ENCODE data around the gene KIF5C. TPM values are rescaled to one million over a fixed set of nuclear protein-coding genes. Genes with fewer than 3 reads are reported as not detected.

KIF5C gene
- total RNA-seq, 1 donor from 2014 or later, result 6.2 TPM

GRCh38 chr2:149068996-149069888, 194.2 kb downstream of the KIF5C start:
- H3K4me3 ChIP-seq, result no peak overlapping the region
- DNase-seq (ENCODE audit: low spot score in 2 of 2), result no peak
- TF ChIP-seq, protein P1, sequence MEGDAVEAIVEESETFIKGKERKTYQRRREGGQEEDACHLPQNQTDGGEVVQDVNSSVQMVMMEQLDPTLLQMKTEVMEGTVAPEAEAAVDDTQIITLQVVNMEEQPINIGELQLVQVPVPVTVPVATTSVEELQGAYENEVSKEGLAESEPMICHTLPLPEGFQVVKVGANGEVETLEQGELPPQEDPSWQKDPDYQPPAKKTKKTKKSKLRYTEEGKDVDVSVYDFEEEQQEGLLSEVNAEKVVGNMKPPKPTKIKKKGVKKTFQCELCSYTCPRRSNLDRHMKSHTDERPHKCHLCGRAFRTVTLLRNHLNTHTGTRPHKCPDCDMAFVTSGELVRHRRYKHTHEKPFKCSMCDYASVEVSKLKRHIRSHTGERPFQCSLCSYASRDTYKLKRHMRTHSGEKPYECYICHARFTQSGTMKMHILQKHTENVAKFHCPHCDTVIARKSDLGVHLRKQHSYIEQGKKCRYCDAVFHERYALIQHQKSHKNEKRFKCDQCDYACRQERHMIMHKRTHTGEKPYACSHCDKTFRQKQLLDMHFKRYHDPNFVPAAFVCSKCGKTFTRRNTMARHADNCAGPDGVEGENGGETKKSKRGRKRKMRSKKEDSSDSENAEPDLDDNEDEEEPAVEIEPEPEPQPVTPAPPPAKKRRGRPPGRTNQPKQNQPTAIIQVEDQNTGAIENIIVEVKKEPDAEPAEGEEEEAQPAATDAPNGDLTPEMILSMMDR (IDR thresholded peaks at IDR 0.05), result no peak
- H3K27ac ChIP-seq, result peak overlapping the region; percentile 15 to 32
- no peaks in the 10 kb centered on the region for H3K36me3 ChIP-seq
- H3K9me3 ChIP-seq, result no peaks in the 10 kb centered on the region
- H3K27me3 ChIP-seq, result no peaks in the 10 kb centered on the region
- intact Hi-C loops (cut with DNase I), result no loop called here
- peaks cover 0 to 3% of the 10 kb centered on the region in 2 donors for H3K4me1 ChIP-seq

DNA sequence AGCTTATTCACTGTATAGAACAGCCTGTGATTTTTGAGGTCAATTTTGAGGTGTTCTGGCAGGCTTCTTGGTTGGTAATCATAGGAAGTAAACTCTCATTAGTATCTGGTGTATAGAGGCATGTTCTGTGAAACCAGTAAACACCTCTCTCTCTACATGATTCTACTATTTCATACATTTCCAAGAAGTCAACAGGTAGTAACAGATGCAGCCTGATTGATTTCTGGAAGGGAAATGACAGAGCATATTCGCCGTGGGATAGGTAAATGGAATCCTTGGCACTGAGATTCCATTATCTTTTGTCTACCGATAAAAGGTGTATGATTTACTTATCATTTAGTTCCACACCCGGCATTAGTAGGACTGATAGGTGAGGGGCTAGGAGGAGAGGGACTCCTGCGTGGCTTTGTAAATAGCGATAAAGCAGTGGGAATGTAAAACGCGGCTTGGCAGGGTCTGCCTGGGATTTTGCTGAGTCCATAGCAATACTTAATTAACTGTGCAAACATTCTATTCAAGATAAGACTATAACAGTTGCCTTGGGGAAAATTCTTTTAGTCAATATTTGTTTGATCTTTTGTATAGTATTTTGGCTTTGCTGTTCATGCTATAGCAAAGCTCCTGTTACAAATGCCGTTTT, 195.8 kb downstream of the KIF5C start:
- TF ChIP-seq, protein P1 (IDR thresholded peaks at IDR 0.05), result no peak
- H3K27me3 ChIP-seq, result no peaks in the 10 kb centered on the region
- no peak overlapping the region for H3K27ac ChIP-seq
- H3K9me3 ChIP-seq, result no peaks in the 10 kb centered on the region
- DNase-seq (ENCODE audit: low spot score in 2 of 2), result no peak
- H3K4me3 ChIP-seq, result no peak overlapping the region
- no peaks in the 10 kb centered on the region for H3K36me3 ChIP-seq
- intact Hi-C loops (cut with DNase I), result no loop called here
- H3K4me1 ChIP-seq, result peaks cover 0 to 3% of the 10 kb centered on the region in 2 donors

GRCh38 chr2:149075105-149075504, 200.1 kb downstream of the KIF5C start:
- Histone ChIP-seq H3K4me3 (no peak overlapping the region), H3K36me3 (no peaks in the 10 kb centered on the region), H3K4me1 (peaks cover 0 to 8% of the 10 kb centered on the region in 2 donors), H3K9me3 (no peaks in the 10 kb centered on the region), H3K27me3 (no peaks in the 10 kb centered on the region), H3K27ac (no peak overlapping the region)
- intact Hi-C loops (cut with DNase I), result no loop called here
- TF ChIP-seq, protein P1 (IDR thresholded peaks at IDR 0.05), result no peak
- no peak for DNase-seq (ENCODE audit: low spot score in 2 of 2)

DNA sequence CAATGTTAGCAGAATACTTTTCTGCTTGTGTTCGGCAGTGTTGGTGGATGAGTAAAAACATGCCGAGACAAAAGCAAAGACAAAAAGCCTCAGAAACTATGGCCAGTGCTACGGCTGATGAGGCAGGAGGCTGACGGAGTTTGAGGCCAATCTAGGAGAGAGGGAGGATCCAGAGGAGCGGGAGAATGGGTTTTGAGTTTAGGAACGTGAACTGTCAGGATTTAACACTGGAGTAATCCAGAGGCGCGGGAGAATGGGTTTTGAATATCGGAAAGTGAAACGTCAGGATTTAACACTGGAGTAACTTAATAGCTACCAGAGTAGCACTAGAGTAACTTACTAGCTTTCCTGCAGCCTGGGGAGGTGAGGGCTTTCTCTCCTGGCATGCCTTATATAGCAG, 200.8 kb downstream of the KIF5C start:
- Histone ChIP-seq H3K27ac (no peak overlapping the region), H3K9me3 (no peaks in the 10 kb centered on the region), H3K4me1 (peaks cover 0 to 8% of the 10 kb centered on the region in 2 donors), H3K36me3 (no peaks in the 10 kb centered on the region), H3K4me3 (no peak overlapping the region), H3K27me3 (no peaks in the 10 kb centered on the region)
- intact Hi-C loops (cut with DNase I), result no loop called here
- DNase-seq (ENCODE audit: low spot score in 2 of 2), result no peak
- TF ChIP-seq, protein P1 (IDR thresholded peaks at IDR 0.05), result no peak

Other genes with a start within 250 kb of the KIF5C start
- 6.5 TPM for gene EPC2, start 230.5 kb upstream of the KIF5C start, total RNA-seq
- gene LYPD6B, start 163.5 kb downstream of the KIF5C start, total RNA-seq, result not detected